HL-60 (cell line): ENCODE results near the gene PPP1R16B.

Source experiments
- CTCF ChIP-seq: IDR thresholded peaks from one replicate; pipeline ENCODE4 v1.5.1; 2011; ENCODE audit warnings: low read length, control low read depth, inconsistent platforms; ENCODE audit not compliant: insufficient read depth
- GABPA ChIP-seq: IDR thresholded peaks from 2 replicates; pipeline ENCODE4 v1.6.1; 2012; ENCODE audit warnings: low read depth
- POLR2AphosphoS5 ChIP-seq: IDR thresholded peaks from 2 replicates; pipeline ENCODE4 v1.6.1; 2012; ENCODE audit warnings: low read depth
- REST ChIP-seq: IDR thresholded peaks from 2 replicates; pipeline ENCODE4 v1.6.1; 2012; ENCODE audit warnings: low read depth; ENCODE audit not compliant: insufficient replicate concordance
- SPI1 ChIP-seq: IDR thresholded peaks from 2 replicates; pipeline ENCODE4 v1.6.1; 2012; ENCODE audit warnings: low read depth, mild to moderate bottlenecking, borderline replicate concordance

GRCh38 chr20:38890497-38890818 lies 85.0 kb downstream of the PPP1R16B start:
- TF ChIP-seq CTCF (no peak), POLR2AphosphoS5 (no peak), GABPA (no peak), REST (no peak), SPI1 (no peak)
